GOT3 (cell line): ENCODE results near the gene TNNT2.

Source experiments
- DNase-seq: peaks from one replicate; lab custom pipeline; 2025; ENCODE audit warnings: mixed read lengths; lab: John Stamatoyannopoulos, UW

TNNT2 gene

DNA sequence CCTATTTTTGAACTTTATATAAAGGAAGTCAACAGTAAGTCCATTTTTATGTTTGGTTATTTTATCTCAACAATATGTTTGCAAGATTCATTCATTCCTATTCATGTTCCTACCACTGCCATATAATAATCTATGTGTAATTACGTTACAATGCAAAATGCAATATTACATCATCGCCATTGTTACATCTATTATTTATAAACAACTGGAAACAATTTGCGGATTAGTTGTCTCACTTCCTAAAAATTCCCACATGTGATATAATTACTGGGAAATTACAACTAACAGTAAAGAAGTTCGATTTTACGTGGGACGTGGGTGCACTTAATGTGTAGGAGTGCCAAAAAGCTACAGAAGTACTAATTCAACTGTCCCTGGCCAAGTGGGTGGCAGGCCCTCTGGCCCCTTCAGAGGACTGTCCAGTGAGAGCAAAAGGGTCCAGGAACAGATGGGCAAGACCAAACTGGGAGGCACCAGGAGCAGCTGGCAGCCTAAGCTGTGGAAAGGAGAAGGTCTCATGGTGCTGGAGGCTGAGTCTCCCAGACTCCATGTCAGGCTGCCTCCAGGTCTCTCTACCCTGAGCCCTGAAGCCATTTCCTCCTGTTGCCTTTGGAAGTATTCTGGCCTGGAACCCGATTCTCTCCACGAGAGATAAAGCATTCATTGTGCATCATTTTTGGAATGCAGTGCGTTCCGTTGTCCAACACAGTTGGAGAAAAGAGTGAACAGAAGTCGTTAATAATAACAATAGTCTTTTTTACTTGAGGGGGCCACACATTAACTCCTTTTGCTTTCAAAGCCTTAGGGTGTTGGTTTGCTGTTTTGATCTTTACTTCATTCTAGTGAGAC lies 42.9 kb downstream of the TNNT2 start:
- DNase-seq, result no peak

DNA sequence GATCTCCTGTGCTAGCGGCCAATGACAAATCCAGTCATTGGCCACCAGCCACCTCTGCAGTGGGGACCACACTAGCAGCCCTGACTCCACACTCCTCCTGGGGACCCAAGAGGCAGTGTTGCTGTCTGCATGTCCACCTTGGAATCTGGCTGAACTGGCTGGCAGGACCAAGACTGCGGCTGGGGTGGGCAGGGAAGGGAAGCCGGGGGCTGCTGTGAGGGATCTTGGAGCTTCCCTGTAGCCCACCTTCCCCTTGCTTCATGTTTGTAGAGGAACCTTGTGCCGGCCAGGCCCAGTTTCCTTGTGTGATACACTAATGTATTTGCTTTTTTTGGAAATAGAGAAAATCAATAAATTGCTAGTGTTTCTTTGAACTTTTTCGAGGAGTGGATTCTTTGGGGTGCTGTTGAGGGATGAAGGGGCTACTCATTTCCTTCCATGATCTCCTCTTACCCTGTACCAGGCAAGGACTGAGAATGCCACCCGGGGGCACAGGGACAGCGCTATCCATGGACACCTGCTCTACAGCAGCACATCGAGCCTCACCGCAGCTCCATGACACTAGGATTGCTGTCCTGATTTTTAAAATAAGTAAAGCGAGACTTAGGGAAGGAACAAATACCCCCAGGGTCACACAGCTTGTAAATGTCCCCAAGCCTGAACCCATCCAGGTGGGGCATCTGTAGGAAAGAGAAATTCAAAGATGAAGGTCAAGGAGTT lies 44.7 kb downstream of the TNNT2 start:
- no peak for DNase-seq

DNA sequence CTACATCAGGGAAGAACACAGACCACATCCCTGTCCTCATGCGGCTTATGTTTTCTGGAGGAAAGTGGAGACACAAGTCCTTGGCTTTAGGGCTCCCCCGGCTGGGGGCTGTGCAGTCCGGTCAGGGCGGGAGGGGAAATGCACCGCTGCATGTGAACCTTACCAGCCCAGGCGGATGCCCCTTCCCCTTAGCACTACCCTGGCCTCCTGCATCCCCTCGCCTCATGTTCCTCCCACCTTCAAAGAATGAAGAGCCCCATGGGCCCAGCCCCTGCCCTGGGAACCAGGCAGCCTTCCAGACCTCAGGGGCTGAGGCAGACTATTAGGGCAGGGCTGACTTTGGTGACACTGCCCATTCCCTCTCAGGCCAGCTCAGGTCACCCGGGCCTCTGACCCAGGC lies 45.5 kb downstream of the TNNT2 start:
- no peak for DNase-seq

DNA sequence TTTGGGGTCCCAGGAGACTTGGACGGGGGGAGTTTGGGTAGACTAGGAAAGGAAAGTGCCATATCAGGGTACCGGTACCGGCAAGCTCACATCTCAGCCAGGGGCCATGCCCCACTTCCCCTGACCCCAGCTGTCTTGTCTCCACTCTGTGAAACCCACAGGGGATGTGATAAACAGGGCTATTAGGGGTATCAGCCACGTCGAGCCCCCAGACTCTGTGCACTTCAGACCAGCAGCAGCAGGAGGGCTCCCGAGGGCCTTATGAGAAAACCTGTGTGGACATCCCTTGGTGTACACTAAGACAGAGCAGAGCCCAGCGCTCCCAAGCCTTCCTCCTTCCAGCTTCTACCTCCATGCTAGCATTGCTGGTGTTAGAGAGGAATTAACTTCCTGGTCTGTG lies 46.3 kb downstream of the TNNT2 start:
- no peak for DNase-seq

DNA sequence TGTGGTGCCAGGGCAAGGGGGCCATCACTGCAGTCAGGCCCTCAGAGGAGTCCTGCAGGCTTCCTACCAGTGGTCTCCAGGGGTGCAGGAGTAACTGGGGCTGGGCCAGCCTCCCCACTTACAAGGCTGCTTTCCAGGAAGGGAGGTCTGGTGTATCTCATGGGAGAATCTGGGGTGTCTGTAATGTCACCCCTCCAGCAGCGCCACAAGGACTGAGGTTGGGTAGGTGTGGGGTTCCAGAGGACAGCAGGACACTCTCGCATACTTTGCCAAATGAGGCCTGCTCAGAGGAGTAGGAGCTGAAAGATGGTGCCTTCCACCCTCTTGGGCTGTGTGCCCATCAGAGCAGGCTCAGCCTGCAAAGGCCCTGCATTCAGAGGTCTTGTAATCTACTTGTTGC lies 46.9 kb downstream of the TNNT2 start:
- no peak for DNase-seq

DNA sequence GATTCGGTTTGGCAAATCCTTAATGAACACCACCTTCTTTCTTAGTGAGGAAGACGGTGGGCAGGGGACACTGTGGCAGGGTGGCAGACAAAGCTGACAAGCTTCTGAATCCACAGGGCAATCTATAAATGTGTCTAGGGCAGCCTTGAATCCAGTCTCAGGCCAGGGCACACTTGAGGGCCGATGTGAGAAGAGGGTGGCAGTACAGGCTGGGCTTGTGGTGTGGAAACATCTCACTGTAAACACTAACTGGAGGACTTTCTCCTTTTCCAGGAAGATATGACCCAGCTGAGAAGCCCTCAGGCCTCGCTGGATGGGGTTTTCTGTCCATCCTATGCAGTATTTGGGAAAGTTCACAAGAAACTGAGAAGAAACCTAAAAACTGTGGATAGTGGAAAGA lies 47.7 kb downstream of the TNNT2 start:
- no peak for DNase-seq

DNA sequence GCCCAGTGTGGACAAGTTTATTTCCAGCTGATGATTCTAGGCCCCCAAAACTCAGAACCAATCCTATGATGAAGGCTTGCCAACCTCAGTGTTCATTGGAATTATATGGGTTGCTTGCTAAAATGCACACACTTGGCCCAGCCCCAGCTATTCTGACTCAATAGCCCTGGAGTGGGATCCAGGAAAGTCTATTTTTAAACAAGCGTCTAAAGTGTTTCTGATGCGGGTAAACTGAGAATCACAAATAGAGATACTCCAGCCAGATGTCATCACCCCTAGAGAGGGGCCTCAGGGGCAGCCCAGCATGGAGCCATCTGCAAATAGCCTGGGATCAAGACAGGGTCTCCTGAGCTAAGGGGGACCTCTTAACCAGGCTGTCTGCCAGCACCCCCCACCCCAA lies 48.2 kb downstream of the TNNT2 start:
- no peak for DNase-seq

DNA sequence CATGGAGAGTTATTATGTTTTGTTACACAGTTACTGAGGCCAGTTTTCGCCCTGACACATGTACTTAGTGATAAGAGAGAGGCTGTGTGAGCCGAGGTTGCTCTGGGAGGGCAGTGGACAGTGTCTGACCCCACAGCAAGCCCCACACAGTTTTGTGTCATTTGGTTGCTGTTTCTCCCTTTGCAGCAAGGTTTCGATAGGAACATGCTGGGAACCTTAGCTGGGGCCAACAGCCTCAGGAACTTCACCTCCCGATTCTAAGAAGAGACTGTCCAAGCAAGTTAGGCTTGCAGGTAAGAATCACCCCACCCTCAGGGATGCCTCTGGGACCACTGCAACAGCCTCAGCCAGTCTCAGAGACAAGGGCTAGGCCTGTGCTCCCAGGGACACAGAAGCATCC lies 48.9 kb downstream of the TNNT2 start:
- no peak for DNase-seq

DNA sequence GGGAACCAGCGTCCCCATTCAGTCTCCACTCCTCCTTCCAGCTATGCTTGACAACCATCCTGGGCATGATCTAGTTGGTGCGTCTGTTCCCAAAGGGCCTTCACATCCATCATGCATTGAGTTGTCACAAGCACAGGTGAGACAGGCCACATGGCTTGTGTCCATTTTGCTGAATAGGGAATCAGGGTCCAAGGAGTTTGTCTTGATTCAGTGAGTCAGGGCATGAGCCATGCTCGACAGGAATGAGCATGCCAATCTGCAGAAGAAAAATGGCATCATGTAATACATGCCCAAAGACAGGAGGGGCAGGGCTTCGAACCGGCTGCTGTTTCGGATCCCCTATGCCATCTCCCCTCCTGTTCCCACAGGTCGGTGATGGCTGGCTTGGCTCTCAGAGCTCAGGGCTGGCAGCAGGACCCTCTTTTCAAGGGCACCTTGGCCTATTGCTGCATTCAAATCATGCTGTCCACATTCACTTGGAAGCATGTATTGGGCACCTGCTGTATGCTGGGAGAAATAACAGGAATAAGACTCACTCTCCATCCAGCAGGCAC lies 49.7 kb downstream of the TNNT2 start:
- DNase-seq, result no peak

DNA sequence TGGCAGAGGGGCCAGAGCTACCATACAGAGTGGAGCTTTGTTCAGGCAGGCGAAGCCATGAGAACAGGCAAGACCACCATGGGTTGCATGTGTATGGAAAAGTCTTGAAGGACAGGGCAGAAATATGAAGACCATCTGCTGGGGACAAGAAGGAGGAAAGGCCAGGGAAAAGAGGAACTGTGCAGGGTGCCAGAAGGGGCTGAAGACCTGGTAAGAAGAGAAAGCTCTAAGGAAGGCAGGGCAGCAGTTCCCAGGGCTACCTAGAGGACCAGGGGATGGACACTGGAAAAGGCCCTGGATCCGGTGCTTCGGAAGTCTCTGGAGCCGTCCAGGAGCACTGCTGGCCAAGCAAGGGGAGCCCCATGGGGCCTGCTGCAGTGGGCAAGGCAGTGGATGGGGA lies 50.8 kb downstream of the TNNT2 start:
- DNase-seq, result no peak

DNA sequence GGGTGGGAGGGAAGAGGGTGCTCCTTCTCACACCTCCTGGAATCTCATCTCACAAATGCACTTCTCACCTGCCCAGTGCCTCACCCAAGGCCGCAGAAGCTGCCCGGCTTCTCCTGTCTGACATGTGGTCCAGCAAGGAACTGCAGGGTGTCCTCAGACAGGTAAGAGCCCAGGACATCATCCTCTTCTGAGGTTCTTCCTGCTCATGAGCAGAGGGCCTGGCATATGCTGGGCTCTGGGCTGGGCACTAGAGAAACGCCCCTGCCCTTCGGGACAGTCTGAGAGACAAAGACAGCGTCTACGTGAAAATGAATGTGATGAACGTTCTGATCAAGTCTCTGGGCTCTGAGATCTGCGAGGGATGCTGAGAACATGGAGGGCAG lies 51.8 kb downstream of the TNNT2 start:
- DNase-seq, result no peak

DNA sequence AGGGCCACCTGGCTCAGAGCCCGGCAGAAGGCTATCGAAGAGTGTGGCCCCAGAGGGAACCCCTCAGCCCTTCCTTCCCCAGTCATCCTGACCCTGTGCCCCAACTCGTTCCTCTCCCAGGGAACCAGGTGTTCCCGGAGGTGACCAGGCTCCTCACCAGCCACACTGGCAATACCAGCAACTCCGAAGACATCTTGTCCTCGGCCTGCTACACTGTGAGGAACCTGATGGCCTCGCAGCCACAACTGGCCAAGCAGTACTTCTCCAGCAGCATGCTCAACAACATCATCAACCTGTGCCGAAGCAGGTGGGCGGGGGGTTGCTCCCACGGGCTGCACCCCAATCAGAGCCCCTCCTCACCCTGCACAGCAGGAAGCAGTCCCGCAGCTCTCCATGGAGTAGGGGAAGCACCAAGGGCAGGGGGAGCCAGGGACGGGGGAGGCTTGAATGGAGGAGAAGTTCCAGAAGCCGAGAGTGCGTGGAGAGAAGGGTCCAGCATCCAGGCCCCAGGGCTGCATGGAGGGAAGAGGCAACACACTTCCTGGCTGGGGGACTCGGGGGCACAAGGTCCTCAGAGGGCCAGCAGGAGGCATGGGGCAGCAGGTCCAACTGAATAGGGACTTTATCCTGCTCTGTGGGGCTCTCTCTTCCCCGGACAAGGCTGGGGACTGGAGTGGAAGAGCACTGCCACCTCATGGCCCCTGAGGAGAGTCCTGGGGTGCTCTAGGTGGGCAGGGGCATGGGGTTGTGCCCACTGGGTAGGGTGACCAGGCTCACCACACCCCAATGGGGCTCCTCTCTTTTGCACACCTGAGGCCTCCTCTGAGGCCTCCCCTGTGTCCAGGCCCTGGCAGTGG lies 52.4 kb downstream of the TNNT2 start:
- DNase-seq, result no peak

DNA sequence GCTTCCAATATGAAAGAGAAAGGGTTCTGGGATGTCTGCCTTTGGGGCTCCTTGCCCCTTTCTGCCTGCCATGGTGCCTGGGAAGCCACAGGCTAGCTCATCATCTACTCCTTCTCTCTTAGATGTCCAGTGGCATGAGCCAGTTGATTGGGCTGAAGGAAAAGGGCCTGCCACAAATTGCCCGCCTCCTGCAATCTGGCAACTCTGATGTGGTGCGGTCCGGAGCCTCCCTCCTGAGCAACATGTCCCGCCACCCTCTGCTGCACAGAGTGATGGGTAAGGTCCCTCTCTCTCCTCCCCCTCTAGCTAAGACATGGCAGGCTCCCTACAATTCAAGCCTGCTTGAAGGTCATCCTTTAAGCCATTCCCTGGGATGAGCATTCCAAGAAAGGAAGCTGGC lies 53.2 kb downstream of the TNNT2 start:
- DNase-seq, result no peak

DNA sequence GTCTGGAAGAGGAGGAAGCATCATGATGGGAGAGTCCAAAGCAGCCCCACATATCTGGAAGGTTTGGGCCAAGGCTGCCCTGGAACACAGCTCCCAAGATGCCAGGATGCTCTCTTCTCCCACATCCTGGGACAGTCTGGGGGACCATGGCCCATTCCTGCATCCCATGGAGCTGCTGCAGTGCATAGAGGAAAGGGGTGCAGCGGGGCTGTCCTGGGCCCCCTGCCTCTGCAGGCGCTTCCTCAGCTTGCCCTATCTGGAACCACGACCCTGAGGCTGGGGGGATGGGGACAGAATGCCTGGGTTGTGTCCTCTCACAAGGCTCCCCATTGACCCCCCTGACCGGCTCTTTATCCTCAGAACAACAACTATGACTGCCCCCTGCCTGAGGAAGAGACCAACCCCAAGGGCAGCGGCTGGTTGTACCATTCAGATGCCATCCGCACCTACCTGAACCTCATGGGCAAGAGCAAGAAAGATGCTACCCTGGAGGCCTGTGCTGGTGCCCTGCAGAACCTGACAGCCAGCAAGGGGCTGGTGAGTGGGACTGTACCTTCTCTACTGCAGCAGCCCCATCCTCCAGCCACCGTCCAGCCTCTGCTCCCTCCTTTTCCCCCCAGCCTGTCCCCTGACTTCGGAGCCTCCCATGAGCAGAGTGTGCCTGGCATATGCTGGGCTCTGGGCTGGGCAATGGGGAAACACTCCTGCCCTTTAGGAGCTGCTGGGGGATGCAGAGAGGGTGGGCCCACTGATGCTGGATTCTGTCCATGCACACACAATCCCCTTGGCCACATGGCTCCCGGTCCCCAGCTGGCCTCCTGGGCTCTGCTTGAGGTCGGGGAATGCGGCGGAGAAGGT lies 54.6 kb downstream of the TNNT2 start:
- DNase-seq, result no peak

DNA sequence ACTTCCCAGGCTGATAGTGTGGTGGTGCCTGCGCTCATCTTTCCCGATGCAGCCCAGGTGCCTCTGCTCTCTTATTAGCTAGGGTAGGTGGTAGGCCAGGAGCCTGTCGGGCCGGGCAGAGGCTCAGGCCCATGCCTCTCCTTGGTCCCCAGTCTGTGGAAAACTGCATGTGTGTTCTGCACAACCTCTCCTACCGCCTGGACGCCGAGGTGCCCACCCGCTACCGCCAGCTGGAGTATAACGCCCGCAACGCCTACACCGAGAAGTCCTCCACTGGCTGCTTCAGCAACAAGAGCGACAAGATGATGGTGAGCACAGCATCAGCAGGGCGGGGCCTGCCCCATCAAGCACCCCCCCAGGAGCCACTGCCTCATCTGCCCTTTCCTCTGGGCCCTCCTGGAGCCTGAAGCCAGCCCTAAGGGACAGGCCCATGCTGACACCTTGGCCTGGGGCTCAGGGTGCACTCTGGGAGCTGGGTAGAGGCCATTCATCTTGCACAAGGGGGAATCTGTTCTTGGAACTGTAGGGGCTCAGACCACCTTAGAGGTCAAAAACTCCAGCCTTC lies 55.6 kb downstream of the TNNT2 start:
- no peak for DNase-seq

DNA sequence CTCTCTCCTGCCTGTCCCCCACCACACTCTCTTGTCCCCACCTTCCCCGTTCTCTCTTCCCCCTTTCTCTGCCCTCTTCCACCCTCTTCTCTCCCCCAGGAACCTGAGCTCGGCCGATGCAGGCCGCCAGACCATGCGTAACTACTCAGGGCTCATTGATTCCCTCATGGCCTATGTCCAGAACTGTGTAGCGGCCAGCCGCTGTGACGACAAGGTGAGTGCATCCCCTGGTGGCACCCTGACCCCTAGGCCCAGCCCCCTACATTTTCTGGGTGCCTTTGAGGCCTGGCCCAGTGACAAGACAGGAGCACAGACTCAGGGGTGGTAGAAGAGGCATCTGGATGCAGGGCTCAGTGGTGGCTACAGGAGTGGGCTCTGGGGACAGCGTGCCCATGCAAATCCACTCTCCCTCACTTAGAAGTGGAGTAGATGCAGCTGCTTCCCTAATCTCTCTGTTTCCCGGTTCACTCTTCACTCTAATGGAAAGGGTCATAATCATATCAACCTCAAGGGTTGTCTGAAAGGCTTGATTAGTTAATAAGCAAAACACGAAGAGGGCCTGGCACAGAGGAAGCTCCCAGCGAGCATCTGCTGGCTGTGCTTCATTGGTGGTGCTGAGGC lies 57.2 kb downstream of the TNNT2 start:
- DNase-seq, result no peak

DNA sequence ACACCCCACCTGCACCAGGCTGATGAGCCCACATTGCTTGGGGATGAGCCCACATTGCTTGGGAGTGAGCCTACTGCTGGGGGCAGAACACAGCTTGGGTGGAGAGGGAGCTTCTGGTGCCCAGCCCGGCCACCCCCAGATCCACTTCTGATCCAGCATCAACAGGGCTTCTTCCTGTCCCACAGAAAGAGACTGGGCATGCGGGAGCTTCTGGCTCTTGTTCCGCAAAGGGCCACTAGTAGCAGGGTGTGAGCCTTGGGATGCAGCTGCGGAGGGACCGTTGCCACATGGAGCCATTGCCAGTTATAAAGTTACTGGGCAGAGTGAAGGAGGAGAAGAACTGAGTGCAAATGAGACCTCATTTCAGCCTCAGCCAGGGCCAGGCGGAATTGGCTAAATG lies 57.8 kb downstream of the TNNT2 start:
- DNase-seq, result no peak

DNA sequence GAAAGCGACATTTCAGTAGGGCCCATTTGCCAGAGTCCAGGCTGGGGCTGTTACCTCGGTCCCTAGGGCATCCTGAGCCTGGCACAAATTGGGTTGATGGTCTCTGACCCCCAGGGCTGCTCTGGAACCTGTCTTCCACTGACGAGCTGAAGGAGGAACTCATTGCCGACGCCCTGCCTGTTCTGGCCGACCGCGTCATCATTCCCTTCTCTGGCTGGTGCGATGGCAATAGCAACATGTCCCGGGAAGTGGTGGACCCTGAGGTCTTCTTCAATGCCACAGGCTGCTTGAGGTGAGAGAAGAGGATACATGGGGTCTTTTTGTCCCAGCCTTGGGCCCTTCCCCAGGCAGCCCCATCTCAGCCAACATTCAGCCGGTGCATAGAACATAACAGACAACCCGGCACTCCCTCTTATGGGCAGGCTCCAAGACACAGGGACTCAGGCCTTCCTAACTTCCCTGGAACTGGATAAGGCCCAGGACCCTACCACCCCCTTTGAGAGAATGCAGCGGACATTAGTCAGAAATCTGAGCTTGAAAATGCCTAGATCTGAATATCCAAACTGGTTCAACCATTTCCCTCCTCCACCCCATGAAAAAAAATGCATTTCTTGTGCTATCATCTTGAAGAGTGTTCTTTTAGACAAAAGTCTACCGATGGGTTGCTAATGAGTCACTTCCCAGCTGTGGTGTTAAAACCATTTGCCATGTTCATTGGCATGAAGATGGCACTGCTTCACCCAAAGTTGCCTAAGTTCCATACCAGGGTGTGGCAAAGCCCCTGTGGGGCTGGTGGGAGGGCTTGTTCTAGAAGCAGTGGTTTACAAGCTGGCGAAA lies 58.8 kb downstream of the TNNT2 start:
- DNase-seq, result no peak

DNA sequence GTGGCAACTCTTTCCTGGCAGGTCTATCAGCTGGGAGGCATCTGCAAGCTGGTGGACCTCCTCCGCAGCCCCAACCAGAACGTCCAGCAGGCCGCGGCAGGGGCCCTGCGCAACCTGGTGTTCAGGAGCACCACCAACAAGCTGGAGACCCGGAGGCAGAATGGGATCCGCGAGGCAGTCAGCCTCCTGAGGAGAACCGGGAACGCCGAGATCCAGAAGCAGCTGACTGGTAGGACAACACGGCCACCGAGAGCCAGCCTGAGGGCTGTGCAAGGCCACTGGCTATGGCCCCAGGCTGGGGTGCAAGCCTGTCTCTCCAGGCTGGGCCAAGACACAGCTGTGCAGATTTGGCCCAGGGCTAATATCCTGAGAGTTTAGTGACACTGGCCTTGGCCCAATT lies 59.9 kb downstream of the TNNT2 start:
- DNase-seq, result no peak

DNA sequence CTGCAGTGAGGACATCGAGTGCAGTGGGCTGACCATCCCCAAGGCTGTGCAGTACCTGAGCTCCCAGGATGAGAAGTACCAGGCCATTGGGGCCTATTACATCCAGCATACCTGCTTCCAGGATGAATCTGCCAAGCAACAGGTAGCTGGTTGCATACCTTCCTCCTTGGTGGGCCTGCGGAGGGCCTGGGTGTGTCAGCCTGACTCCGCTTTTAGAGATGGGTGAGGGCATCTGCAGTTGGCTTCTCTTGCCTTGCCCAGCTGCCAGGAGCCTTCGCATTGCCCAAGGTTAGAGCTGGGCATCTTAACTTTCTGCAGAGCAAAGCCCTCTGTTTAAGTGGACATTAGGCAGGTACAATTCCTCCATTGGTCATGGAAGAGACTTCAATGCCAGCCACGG lies 60.9 kb downstream of the TNNT2 start:
- no peak for DNase-seq
